Ectodermal cell (in vitro differentiated cells): Measurements from ENCODE around the gene TRAF5.
"Not testable (repeated sequence)": the region's sequence is repeated elsewhere in the genome, so short reads cannot be mapped to it uniquely, and the experiment has no call there.

Source experiments
- H3K27ac ChIP-seq: 2 replicates; pipeline ENCODE4 v1.7.0; 2013; ENCODE audit warnings: mild to moderate bottlenecking, low read depth, low read length; ENCODE audit not compliant: insufficient read depth, poor library complexity, severe bottlenecking
- H3K27me3 ChIP-seq: 2 replicates; pipeline ENCODE4 v1.7.0; 2013; ENCODE audit warnings: mild to moderate bottlenecking, low read length; ENCODE audit not compliant: insufficient read depth, control insufficient read depth, poor library complexity, severe bottlenecking
- H3K36me3 ChIP-seq: one replicate; pipeline ENCODE4 v1.7.0; 2013; ENCODE audit warnings: low read length; ENCODE audit not compliant: control insufficient read depth, insufficient read depth
- H3K4me1 ChIP-seq: one replicate; pipeline ENCODE4 v1.7.0; 2013; ENCODE audit warnings: low read length; ENCODE audit not compliant: control insufficient read depth, insufficient read depth
- H3K4me3 ChIP-seq: 2 replicates; pipeline ENCODE4 v1.7.0; 2013; ENCODE audit warnings: low read depth, low read length, control low read depth; ENCODE audit not compliant: insufficient read depth
- H3K9me3 ChIP-seq: 2 replicates; pipeline ENCODE4 v1.7.0; 2013; ENCODE audit warnings: mild to moderate bottlenecking, low read length, moderate library complexity; ENCODE audit not compliant: control insufficient read depth
- whole genome bisulfite sequencing, 2 experiments: methylation state at CpG; one replicate each; pipeline ENCODE4 v1.1.7; 2013; ENCODE audit warnings: missing lambda C conversion rate in 2 of 2; 5-methylcytosine and 5-hydroxymethylcytosine counted together

TRAF5 gene

DNA sequence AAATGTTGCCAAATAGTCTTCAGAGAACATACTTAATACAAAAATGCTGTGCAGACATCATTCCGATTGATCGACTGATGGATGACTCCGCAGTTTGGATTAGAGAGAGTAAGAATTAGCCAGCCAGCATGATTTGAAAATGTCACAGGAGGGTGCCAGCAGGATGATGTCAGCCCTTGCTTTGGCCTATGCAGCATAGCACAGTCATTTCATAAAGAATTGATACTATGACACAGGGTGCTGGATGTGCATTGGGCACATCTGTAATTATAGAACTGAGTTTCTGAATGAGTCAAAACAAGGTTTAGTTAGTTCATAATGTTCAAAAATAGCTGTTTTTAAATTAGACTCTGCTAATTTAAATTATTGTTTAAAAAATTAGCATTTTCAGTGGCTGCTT is 21.6 kb upstream of the TRAF5 start:
- Histone ChIP-seq H3K27me3 (no peaks in the 10 kb centered on the region), H3K4me1 (no peaks in the 10 kb centered on the region), H3K27ac (no peak overlapping the region), H3K36me3 (peaks cover 3% of the 10 kb centered on the region), H3K9me3 (no peaks in the 10 kb centered on the region), H3K4me3 (no peak overlapping the region)
- 96 to 97% methylated on average over 3 of the region's 3 CpGs for WGBS, 2 experiments

DNA sequence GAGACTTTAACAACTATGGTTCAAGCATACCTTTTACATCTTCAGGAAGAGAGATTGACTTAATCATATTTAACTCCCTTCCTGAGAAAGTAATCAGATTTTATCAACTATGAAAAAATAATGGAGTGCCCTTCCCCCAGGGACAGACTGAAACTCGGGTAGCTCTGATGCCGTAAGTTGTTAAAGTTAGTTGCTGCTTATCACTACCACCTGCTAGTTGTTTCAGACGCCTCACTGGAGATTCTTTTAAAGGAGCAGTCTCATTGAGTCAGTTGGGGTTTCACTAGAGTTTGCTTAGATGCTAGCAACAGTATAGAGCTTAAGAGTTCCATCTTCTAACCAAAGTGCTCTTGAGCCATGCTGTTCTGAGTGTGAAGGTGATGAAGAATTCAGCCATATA is 17.0 kb upstream of the TRAF5 start:
- 84 to 87% methylated on average over 3 of the region's 3 CpGs for WGBS, 2 experiments
- no peak overlapping the region for H3K27ac ChIP-seq
- H3K4me1 ChIP-seq: no peaks in the 10 kb centered on the region
- peaks cover 19% of the 10 kb centered on the region for H3K36me3 ChIP-seq
- H3K4me3 ChIP-seq: no peak overlapping the region
- H3K9me3 ChIP-seq: no peaks in the 10 kb centered on the region
- no peaks in the 10 kb centered on the region for H3K27me3 ChIP-seq

DNA sequence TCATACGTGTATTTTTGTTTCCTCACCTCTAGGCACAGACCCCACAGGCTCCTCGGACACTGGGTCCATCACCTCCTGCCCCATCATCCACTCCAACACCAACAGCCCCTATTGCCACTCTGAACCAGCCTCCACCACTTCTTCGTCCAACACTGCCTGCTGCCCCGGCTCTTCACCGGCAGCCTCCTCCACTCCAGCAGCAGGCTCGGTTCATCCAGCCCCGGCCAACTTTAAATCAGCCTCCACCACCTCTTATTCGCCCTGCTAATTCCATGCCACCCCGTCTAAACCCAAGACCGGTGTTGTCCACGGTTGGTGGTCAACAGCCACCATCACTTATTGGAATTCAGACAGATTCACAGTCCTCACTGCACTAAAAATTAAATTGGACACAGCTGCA is 13.2 kb upstream of the TRAF5 start:
- peaks cover 16% of the 10 kb centered on the region for H3K36me3 ChIP-seq
- H3K4me1 ChIP-seq: no peaks in the 10 kb centered on the region
- H3K27me3 ChIP-seq: no peaks in the 10 kb centered on the region
- no peak overlapping the region for H3K4me3 ChIP-seq
- WGBS, 2 experiments: 94% methylated on average over 11 of the region's 11 CpGs
- H3K9me3 ChIP-seq: no peaks in the 10 kb centered on the region
- H3K27ac ChIP-seq: no peak overlapping the region

DNA sequence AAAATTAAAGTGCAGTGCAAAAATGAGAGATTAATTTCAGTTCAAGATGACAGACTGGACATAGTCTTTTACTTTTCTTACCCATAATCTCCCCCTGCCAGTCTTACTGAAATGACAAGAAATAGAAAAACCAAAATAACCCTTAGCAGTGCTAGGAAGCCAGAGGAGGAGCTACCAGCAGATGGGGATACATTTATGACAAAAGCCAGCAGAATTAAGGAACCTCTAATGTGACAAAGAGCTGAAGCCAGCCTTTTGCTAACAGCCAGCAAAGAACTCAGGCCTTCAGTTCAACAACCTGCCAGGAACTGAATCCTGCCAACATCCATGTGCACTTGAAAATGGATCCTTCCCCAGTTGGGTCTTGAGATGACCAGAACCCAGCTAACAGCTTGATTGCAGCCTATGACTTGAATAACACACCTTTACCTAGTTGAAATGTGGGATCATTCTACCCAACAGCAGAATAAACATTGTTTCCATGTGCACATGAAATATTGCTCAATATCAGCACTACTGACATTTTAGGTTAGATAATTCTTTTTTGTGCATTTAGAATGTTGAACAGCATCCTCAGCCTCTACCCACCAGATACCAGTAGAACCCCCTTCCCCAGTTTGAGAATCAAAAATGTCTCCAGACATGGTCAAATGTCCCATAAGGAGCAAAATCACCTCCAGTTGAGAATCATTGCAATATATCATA is 7.9 kb upstream of the TRAF5 start:
- Histone ChIP-seq H3K9me3 (no peaks in the 10 kb centered on the region), H3K27ac (no peak overlapping the region), H3K36me3 (peaks cover 2% of the 10 kb centered on the region)

DNA sequence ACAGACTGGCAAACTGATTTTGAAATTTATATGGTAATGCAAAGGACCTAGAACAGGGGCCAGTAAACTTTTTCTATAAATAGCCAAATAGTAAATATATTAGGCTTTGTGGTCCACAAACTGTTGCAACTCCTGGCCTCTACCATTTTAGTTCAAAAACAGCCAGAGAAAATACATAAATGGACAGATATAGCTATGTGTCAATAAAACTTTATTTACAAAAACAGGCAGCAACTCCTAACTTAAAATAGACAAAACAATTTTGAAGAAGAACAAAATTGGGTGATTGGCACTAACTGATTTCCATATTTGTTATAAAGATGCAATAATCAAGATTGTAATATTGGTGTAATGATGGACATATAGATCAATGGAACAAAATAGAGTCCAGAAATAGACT is 6.7 kb upstream of the TRAF5 start:
- H3K27me3 ChIP-seq: no peaks in the 10 kb centered on the region
- H3K27ac ChIP-seq: no peak overlapping the region
- no peaks in the 10 kb centered on the region for H3K36me3 ChIP-seq
- no peaks in the 10 kb centered on the region for H3K4me1 ChIP-seq
- H3K4me3 ChIP-seq: no peak overlapping the region
- no peaks in the 10 kb centered on the region for H3K9me3 ChIP-seq

More for the DNA sequence above, 7.9 kb upstream of the TRAF5 start:
- Histone ChIP-seq H3K27me3 (no peaks in the 10 kb centered on the region), H3K4me1 (no peaks in the 10 kb centered on the region), H3K4me3 (no peak overlapping the region)

DNA sequence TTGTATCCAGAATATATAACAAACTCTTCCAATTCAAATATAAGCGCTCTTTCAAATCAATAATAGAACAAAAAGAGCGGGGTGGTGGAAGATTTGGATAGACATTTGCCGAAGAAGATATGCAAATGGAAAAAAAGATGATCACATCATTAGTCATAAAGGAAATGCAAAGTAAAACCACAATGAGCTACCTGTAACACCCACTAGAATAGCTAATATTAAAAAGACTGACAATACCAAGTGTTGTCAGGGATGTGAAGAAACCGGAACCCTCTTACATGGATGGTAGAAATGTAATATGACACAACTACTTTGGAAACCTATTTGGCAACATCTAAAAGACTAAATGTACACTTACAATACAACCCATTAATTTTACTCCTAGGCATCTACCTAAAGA is 5.7 kb upstream of the TRAF5 start:
- H3K4me1 ChIP-seq: no peaks in the 10 kb centered on the region
- H3K9me3 ChIP-seq: no peaks in the 10 kb centered on the region
- no peak overlapping the region for H3K4me3 ChIP-seq
- no peaks in the 10 kb centered on the region for H3K36me3 ChIP-seq
- WGBS, 2 experiments: 100% methylated on average over 1 of the region's 4 CpGs; no CpG with 5 or more reads in 1 of the 2 experiments
- no peak overlapping the region for H3K27ac ChIP-seq
- H3K27me3 ChIP-seq: no peaks in the 10 kb centered on the region

DNA sequence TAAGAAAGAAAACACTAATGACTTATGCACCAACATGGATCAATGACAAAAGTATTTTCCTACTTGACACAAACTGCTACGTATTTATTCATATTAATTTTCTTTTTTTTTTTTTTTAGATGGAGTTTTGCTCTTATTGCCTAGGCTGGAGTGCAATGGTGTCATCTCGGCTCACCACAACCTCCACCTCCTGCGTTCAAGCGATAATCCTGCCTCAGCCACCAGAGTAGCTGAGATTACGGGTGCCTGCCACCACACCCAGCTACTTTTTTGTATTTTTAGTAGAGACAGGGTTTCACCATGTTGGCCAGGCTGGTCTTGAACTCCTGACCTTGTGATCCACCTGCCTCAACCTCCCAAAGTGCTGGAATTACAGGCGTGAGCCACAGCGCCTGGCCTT is 5.0 kb upstream of the TRAF5 start:
- not testable (repeated sequence) for H3K9me3 ChIP-seq, H3K4me3 ChIP-seq, H3K4me1 ChIP-seq, H3K27ac ChIP-seq, H3K27me3 ChIP-seq, H3K36me3 ChIP-seq
- 87 to 97% methylated on average over 6 to 7 of the region's 7 CpGs for WGBS, 2 experiments

DNA sequence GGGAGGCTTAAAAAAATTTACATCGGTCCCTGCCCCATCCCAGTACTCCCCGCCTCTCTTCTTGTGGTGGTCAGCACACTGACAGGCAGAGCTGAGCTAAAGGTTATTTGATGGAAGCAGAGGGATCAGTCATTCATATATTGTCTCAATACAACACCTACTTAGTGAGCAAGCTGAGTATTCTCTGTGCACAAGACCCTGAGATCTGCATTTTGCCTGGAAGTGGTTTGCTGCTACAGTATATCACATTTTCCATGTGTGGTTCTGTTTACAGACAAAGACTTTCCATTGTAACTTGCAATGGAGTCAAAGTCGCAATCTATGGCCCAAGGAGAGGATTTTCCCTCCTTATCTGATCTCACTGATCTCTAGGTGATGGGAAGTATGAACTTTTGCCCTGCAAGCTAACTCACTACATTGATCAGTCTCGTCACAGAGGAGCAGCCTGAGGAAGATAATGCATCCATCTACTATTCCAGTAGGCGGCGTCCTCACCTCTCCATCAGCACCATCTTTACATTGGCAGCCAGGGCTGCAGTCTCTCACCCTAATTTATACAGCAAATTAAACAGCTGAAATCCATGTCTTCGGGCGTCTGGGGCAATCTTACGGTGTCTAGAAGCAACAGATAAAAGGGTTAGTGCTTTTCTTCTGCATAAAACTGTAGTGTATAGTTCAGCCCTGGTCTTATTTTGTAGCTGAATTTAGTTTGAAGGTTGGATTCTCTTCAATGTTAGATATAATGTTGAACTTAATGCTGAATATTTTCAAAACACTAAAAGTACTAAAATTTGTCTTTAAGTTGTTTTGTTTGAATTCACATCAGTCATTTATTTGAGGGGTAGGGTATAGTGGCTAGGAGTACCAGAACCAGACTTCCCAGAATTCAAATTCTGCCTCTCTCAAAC is 3.2 kb upstream of the TRAF5 start:
- Histone ChIP-seq H3K4me1 (peaks cover 9% of the 10 kb centered on the region), H3K27ac (no peak overlapping the region), H3K27me3 (peaks cover 7% of the 10 kb centered on the region), H3K4me3 (no peak overlapping the region), H3K9me3 (no peaks in the 10 kb centered on the region), H3K36me3 (no peaks in the 10 kb centered on the region)
- WGBS, 2 experiments: 34 to 35% methylated on average over 9 of the region's 9 CpGs

DNA sequence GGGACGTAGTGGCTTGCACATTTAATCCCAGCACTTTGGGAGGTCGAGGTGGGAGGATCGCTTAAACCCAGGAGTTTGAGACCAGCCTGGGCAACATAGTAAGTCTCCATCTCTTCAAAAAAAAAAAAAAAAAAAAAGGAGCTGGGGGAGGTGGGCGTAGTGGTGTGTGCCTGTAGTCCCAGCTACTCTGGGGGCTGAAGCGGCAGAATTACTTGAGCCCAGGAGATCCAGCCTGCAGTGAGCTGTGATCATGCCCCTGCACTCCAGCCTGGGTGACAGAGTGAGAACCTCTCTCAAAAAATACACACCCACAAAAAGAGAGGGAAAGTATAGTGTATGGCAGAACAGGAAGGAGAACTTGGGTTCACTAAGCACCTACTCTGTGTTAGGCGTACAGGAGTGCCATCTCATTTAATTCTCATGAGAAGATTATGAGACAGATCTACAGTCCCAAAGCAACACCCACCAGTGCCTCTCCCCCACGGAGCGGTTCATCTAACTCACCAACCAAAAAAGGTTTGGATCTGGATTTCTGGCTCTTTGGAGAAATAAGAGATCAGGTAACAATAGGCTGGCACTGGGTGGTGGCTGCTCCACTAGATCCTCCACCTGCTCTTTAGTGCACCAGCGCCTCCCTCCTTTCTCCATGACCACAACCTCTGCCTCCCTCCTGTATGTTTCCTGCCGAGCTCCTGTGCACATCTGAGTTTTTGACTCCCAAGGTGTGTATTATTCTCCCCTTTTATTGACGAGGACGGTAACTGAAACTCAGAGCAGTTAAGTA is 1.4 kb upstream of the TRAF5 start:
- Histone ChIP-seq H3K9me3 (no peaks in the 10 kb centered on the region), H3K4me1 (peaks cover 21% of the 10 kb centered on the region), H3K27ac (no peak overlapping the region), H3K27me3 (peaks cover 7% of the 10 kb centered on the region), H3K4me3 (no peak overlapping the region), H3K36me3 (no peaks in the 10 kb centered on the region)
- WGBS, 2 experiments: 84 to 85% methylated on average over 12 of the region's 12 CpGs

DNA sequence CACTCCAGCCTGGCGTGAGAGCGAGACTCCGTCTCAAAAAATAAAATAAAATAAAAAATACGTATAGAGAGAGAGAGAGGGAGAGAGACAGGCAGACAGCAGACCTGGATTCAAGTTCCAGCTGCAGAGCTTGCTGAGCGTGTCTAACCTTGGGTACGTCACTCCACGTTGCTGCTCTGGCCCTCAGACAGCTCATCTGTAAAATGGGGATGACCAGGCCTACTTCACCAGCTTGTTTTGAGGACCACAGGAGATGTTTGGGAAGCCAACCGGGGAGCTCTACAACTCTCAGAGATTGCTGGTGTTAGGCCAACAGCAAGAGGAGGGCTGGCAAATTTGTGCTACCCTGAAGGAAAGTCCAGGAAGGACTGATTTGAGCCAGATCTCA is 499 bp upstream of the TRAF5 start:
- H3K4me3 ChIP-seq: peak overlapping the region; percentile 71
- no peaks in the 10 kb centered on the region for H3K36me3 ChIP-seq
- peaks cover 7% of the 10 kb centered on the region for H3K27me3 ChIP-seq
- 91 to 94% methylated on average over 8 of the region's 8 CpGs for WGBS, 2 experiments
- peaks cover 28% of the 10 kb centered on the region for H3K4me1 ChIP-seq
- H3K27ac ChIP-seq: no peak overlapping the region
- no peaks in the 10 kb centered on the region for H3K9me3 ChIP-seq
